ENCODE data around the gene LRRK2.

LRRK2 gene

DNA sequence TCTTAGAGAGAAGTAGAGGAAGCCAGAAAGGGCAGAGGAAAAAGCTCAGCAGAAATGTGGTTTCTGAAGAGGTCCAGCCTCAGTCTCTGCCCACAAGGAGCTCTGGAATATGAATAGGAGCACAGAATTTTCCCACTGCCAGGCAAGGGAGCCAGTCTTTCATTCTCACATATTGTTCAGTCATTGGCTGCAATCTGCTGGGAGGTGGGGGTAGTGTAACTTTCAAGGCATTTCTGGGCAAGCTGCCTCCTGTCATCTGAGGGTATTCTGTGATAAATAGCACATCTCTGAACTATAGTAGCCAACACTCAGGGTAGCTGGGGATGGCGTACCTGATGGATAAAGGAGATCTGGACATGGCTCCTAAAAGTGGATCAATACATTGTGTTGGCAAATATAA, 127.2 kb downstream of the LRRK2 start:
- Histone ChIP-seq H3K4me3 (ENCODE audit: low read depth, low read length) (no peak overlapping the region), H3K27ac (ENCODE audit: extremely low read depth, low read depth, low read length) (no peak overlapping the region), H3K36me3 (ENCODE audit: control insufficient read depth in 2 of 2, insufficient read depth in 1 of 2, low read length in 2 of 2) (no peaks in the 10 kb centered on the region), H3K9me3 (ENCODE audit: control insufficient read depth, insufficient read depth, low read depth, low read length) (no peaks in the 10 kb centered on the region), H3K4me1 (ENCODE audit: control insufficient read depth, insufficient read depth, low read length) (no peaks in the 10 kb centered on the region)
- ChIA-PET CTCF (interaction anchor here (0.6 to 2.2 kb wide), 2 partner anchors 23 to 24 kb away, joined by 3 to 5 read pairs; no protein-coding TSS in a partner anchor), POLR2A (no interaction called here)
- TF ChIP-seq ZNF571 (tag by site-specific recombination; IDR thresholded peaks at IDR 0.05) (no peak), ZNF76 (tag by site-specific recombination; IDR thresholded peaks at IDR 0.05; ENCODE audit: borderline replicate concordance, low read depth) (no peak), ZNF548 (tag by site-specific recombination; IDR thresholded peaks at IDR 0.05) (no peak), HOXC10 (CRISPR knock-in tag; IDR thresholded peaks at IDR 0.05) (no peak), ZNF274 (IDR thresholded peaks at IDR 0.05; ENCODE audit: low read length) (no peak), ZNF274 (tag by site-specific recombination; IDR thresholded peaks at IDR 0.05; ENCODE audit: borderline replicate concordance) (no peak), ZNF133 (tag by site-specific recombination; IDR thresholded peaks at IDR 0.05) (no peak), YY2 (tag by site-specific recombination; IDR thresholded peaks at IDR 0.05) (no peak), KLF10 (tag by site-specific recombination; IDR thresholded peaks at IDR 0.05) (no peak), ZNF707 (tag by site-specific recombination; IDR thresholded peaks at IDR 0.05) (no peak), PRDM6 (tag by site-specific recombination; IDR thresholded peaks at IDR 0.05) (no peak), WT1 (tag by site-specific recombination; IDR thresholded peaks at IDR 0.05) (no peak), ZNF626 (tag by site-specific recombination; IDR thresholded peaks at IDR 0.05) (no peak), ZNF37A (tag by site-specific recombination; IDR thresholded peaks at IDR 0.05) (no peak), ZNF560 (tag by site-specific recombination; IDR thresholded peaks at IDR 0.05; ENCODE audit: borderline replicate concordance) (no peak), ZFHX2 (tag by site-specific recombination; conservative IDR thresholded peaks at IDR 0.05) (no peak), ZNF677 (tag by site-specific recombination; IDR thresholded peaks at IDR 0.05) (no peak), ZBTB21 (tag by site-specific recombination; IDR thresholded peaks at IDR 0.05) (no peak), ZNF302 (tag by site-specific recombination; IDR thresholded peaks at IDR 0.05; ENCODE audit: low read depth) (no peak)

DNA sequence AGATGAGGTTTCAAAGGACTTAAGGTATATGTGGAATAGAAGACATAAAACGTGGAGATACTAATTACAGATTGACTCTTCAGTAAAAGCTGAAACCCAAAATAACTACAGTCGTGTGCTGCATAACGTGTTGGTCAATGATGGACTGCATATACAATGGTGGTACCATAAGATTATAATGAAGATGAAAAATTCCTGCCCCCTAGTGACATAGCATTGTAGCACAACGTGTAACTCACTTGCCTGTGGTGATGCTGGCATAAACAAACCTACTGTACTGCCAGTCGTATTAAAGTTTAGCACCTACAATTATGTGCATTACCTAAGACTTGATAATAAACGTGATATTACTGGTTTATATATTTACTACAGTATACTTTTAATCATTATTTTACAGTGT, 150.3 kb downstream of the LRRK2 start:
- peak; percentile 14; the same call in 1 of the 2 replicates for TF ChIP-seq ZNF654 (tag by site-specific recombination; IDR thresholded peaks at IDR 0.05; ENCODE audit: low read depth)
- TF ChIP-seq, protein P1, sequence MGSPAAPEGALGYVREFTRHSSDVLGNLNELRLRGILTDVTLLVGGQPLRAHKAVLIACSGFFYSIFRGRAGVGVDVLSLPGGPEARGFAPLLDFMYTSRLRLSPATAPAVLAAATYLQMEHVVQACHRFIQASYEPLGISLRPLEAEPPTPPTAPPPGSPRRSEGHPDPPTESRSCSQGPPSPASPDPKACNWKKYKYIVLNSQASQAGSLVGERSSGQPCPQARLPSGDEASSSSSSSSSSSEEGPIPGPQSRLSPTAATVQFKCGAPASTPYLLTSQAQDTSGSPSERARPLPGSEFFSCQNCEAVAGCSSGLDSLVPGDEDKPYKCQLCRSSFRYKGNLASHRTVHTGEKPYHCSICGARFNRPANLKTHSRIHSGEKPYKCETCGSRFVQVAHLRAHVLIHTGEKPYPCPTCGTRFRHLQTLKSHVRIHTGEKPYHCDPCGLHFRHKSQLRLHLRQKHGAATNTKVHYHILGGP (tag by site-specific recombination; IDR thresholded peaks at IDR 0.05): no peak
- CTCF ChIA-PET: interaction anchor here (1.2 to 1.7 kb wide), 2 partner anchors 24 to 28 kb away, joined by 3 to 5 read pairs; no protein-coding TSS in a partner anchor
- H3K36me3 ChIP-seq (ENCODE audit: control insufficient read depth in 2 of 2, insufficient read depth in 1 of 2, low read length in 2 of 2): no peaks in the 10 kb centered on the region
- no peaks in the 10 kb centered on the region for H3K4me1 ChIP-seq (ENCODE audit: control insufficient read depth, insufficient read depth, low read length)
- POLR2A ChIA-PET: no interaction called here
- no peaks in the 10 kb centered on the region for H3K9me3 ChIP-seq (ENCODE audit: control insufficient read depth, insufficient read depth, low read depth, low read length)
- H3K27ac ChIP-seq (ENCODE audit: extremely low read depth, low read depth, low read length): no peak overlapping the region
- H3K4me3 ChIP-seq (ENCODE audit: low read depth, low read length): no peak overlapping the region
